Fibroblast of mammary gland (primary cell): Measurements from ENCODE around the gene METRNL.

Source experiments
- DNase-seq: peaks from one replicate; pipeline ENCODE4 v3.0.0-alpha.2; 2010; ENCODE audit warnings: low read depth
- H3K4me3 ChIP-seq: 2 replicates; pipeline ENCODE4 v1.5.1; 2011; ENCODE audit warnings: low read depth, mild to moderate bottlenecking, low read length, moderate library complexity; ENCODE audit not compliant: control insufficient read depth
- TF ChIP-seq, protein P1 (sequence below): conservative IDR thresholded peaks from 2 replicates; pipeline ENCODE4 v1.5.1; 2011; ENCODE audit warnings: low read depth, low read length, inconsistent platforms; ENCODE audit not compliant: control insufficient read depth, insufficient read depth

Gene METRNL

DNA sequence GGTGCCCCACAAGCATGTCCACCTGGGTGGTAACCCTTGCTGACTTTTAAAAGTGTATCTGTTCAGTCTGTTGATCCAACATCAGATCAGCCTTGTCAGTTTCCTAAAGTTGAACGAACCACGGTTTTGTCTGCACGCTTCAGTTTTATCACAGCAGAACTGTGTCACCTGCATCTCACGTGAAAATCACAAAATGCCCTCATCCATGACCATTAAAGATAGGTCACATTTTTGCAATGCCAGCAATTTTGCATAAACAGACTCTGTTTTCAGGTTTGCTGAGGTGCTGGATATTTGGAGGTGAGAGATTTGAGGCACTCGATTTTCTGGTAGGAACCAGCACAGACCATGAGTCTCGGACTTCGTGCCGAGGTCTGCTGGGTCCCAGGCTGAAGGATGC, 3.0 kb downstream of the METRNL start:
- H3K4me3 ChIP-seq = no peak overlapping the region
- TF ChIP-seq, protein P1, sequence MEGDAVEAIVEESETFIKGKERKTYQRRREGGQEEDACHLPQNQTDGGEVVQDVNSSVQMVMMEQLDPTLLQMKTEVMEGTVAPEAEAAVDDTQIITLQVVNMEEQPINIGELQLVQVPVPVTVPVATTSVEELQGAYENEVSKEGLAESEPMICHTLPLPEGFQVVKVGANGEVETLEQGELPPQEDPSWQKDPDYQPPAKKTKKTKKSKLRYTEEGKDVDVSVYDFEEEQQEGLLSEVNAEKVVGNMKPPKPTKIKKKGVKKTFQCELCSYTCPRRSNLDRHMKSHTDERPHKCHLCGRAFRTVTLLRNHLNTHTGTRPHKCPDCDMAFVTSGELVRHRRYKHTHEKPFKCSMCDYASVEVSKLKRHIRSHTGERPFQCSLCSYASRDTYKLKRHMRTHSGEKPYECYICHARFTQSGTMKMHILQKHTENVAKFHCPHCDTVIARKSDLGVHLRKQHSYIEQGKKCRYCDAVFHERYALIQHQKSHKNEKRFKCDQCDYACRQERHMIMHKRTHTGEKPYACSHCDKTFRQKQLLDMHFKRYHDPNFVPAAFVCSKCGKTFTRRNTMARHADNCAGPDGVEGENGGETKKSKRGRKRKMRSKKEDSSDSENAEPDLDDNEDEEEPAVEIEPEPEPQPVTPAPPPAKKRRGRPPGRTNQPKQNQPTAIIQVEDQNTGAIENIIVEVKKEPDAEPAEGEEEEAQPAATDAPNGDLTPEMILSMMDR = no peak

DNA sequence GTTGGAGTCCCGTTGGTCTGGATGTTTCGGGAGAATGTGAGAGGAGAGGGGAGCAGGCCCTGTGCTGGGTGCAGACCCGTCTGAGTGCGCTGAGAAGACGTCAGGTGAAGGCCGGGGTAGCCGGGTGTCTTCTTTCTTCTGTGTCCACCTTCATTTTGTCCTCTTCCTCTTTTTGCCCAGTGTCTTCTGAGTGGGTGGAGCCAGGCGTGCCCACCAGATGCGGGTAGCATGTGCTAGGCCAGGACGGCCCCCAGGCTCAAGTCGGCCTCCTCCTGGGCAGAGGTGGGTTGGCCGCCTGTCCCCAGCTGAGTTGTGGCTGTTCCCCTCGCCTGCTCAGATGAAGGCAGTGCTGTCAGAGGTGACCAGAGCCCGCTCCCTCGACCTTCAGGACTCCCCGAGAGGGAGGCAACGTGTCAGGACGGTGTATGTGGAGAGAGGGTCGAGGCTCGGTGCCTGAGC, 3.5 kb downstream of the METRNL start:
- DNase-seq = no peak
- H3K4me3 ChIP-seq = no peak overlapping the region
- TF ChIP-seq, protein P1 = no peak

More for the DNA sequence above, 3.0 kb downstream of the METRNL start:
- no peak for DNase-seq

DNA sequence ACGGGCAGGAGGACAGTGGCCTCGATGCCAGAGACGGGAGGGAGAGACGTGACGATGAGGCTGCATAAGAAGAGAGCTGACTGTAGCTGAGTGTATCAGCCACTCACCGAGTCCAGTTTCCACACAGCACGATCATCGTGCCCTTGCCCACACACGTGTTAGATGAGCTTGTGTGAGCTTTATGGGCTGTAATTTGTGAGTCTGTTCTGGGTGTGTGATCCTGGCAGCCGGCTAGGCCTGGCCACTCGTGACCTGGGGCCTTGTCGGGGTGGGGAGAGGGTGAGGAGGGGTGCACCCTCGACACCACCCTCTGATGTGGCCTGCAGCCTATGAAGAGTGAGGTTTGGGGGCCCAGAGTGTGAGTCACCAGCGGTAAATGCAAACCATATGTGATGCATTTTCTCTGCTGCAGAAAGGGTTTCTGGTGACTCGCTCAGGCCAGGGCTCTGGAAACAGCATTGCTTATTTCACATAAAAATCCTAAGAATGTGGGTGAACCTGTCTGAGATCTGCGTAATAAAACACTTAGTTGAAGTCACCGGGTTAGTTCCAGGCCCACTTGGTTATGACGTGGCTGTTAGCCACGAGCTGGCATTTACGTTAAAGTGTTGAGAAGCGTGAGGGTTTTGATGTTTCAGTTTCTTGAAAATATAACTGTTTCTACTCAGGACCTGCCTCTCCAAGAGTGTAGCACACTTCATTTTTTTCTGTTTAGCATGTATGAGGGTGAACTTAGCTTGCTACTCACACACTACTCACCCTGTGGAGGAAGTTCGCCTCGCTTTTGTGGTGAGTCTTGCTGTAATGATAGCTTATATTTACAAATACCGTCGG, 4.2 kb downstream of the METRNL start:
- TF ChIP-seq, protein P1 = no peak

DNA sequence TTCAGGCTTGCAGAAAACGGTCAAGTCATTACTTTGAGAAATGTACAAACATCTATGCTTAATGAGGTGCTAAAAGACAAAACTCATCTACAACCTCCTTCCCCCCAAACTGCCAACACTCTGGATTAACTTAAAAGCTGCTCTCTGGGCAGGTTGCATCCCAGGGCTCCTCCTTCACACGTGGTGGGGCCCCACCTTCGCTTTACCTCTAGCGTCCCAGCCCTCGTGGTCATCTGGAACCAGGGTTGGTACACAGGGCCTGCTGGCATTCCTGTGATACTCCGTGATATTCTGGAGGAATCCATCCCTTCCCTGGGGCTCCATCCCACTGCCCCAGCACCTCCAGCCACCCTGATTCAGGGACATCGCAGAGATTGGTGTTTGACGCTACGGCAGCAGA, 4.8 kb downstream of the METRNL start:
- no peak for DNase-seq
- H3K4me3 ChIP-seq = peak overlapping the region; percentile 24

More for the DNA sequence above, 4.2 kb downstream of the METRNL start:
- peak; percentile 99 for DNase-seq
- no peak overlapping the region for H3K4me3 ChIP-seq

DNA sequence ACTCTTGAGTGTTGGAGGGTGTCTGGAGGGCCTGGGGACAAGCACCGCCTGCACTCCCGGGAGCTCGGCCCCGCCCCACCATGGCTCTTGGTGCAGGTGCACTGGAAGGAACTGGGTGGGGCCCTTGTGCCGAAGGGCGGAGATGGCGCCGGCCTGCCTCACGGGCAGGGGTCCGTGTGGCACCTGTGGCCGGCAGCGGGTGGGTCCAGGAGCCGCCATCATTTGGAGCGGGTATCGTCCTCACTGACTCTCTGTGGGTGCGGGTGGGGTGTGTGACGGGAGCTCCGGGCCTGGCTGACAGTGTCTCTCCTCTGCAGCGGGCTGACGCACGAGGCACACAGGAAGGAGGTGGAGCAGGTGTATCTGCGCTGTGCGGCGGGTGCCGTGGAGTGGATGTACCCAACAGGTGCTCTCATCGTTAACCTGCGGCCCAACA, 5.2 kb downstream of the METRNL start:
- DNase-seq = no peak
- no peak overlapping the region for H3K4me3 ChIP-seq
- TF ChIP-seq, protein P1 = no peak

More for the DNA sequence above, 4.8 kb downstream of the METRNL start:
- TF ChIP-seq, protein P1 = no peak

DNA sequence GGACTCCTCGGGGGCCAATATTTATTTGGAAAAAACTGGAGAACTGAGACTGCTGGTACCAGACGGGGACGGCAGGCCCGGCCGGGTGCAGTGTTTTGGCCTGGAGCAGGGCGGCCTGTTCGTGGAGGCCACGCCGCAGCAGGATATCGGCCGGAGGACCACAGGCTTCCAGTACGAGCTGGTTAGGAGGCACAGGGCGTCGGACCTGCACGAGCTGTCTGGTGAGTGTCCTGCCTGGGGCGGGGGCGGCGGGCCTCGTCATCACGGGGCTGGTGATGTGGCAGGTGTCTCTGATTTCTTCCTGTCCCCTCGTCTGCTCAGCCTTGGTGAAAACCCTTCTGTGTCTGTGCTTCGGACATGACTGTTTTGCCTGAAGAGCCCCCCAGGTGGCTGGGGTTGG, 5.7 kb downstream of the METRNL start:
- no peak for DNase-seq
- no peak overlapping the region for H3K4me3 ChIP-seq
- TF ChIP-seq, protein P1 = no peak
